Astrocyte of the spinal cord (primary cell): Measurements from ENCODE around the gene CST11.

Experiments
- DNase-seq: peaks from one replicate; pipeline ENCODE4 v3.0.0; 2011; ENCODE audit warnings: low read depth, low spot score
- H3K4me3 ChIP-seq: 2 replicates; pipeline ENCODE4 v1.5.1; 2011; ENCODE audit warnings: low read depth, mild to moderate bottlenecking, low read length, moderate library complexity
- CTCF ChIP-seq: IDR thresholded peaks from 2 replicates; pipeline ENCODE4 v1.5.1; 2012; ENCODE audit warnings: low read depth, mild to moderate bottlenecking, low read length, inconsistent platforms
- in situ Hi-C: cut with HindIII; loops from 2 replicates; pipeline ENCODE4 v1.10.0; 2017; ENCODE audit warnings: low sequenced_read_pairs

Gene CST11

GRCh38 chr20:23452776-23453175 lies at the start of gene CST11:
Gene CST11, minus strand, starts transcription at chr20:23452876. Its CDS starts 65 bp downstream, at chr20:23452811.
- TF ChIP-seq CTCF, result no peak
- in situ Hi-C loops, result no loop called here
- no peak for DNase-seq
- H3K4me3 ChIP-seq, result no peak within 1 kb of the TSS

GRCh38 chr20:23501926-23502325 lies 49.2 kb upstream of the CST11 start:
- DNase-seq, result no peak
- in situ Hi-C loops, result no loop called here
- no peak overlapping the region for H3K4me3 ChIP-seq
- no peak for TF ChIP-seq CTCF

- H3K4me3 ChIP-seq, result no peak overlapping the region
- no peak for TF ChIP-seq CTCF
- DNase-seq, result no peak
- in situ Hi-C loops, result no loop called here
These were observed 44.9 kb upstream of the CST11 start for GRCh38 chr20:23497536-23497935.

GRCh38 chr20:23493172-23493772 lies 40.6 kb upstream of the CST11 start:
- no peak overlapping the region for H3K4me3 ChIP-seq
- no peak for TF ChIP-seq CTCF
- DNase-seq, result no peak
- in situ Hi-C loops, result no loop called here

- in situ Hi-C loops, result no loop called here
- DNase-seq, result no peak
- no peak overlapping the region for H3K4me3 ChIP-seq
- no peak for TF ChIP-seq CTCF
These were observed 39.6 kb upstream of the CST11 start for GRCh38 chr20:23492292-23492691.

GRCh38 chr20:23490817-23491216 lies 38.1 kb upstream of the CST11 start, which contains the start of gene CST8:
Gene CST8, plus strand, starts transcription at chr20:23491117. Its CDS starts 551 bp downstream, at chr20:23491668.
- no peak for TF ChIP-seq CTCF
- H3K4me3 ChIP-seq, result no peak within 1 kb of the TSS
- no peak for DNase-seq
- in situ Hi-C loops, result no loop called here
